Tibial nerve (tissue), 3 donors: ENCODE results near the gene ERGIC2.

Experiments
- CTCF ChIP-seq, 5 experiments: fragments of 200-600 bp in 3 of 5; fragments of 450-650 bp in 2 of 5; sonication (generic) in 3 of 5; IDR thresholded peaks; one replicate each; pipeline ENCODE4 v1.5.1; 2016 to 2019; ENCODE audit warnings: antibody characterized with exemption in 5 of 5, mild to moderate bottlenecking in 3 of 5, moderate library complexity in 2 of 5
- POLR2A ChIP-seq, 2 donors: fragments of 450-650 bp; IDR thresholded peaks; one replicate each; pipeline ENCODE4 v1.6.1; 2017; ENCODE audit warnings: antibody characterized with exemption in 2 of 2, mild to moderate bottlenecking in 2 of 2, moderate library complexity in 2 of 2

GRCh38 chr12:29320295-29321085 is 60.5 kb downstream of the ERGIC2 start:
- no peak for TF ChIP-seq POLR2A (IDR thresholded peaks at IDR 0.05)
- TF ChIP-seq CTCF (IDR thresholded peaks at IDR 0.05) = no peak
